ENCODE results near the gene FOCAD.

DNA sequence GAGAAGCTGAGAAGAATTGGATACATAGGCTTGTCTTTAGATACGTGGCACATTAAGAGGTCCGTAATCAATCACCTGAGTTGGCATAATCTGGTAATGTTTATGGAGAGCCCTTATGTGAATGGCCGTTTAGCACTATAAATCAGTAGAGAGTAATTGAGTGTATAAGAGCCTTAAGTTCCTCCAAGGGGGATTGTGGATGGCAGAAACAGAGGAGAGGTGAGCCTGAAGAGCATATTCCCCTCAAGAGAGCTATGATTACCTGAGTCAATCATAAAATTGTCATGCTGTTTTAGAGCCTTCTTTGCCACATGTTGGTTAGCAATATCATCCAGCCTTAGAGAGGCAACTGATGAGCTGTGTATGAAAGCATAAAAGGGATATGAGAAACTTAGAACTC lies 58.8 kb downstream of the FOCAD start:
- TF ChIP-seq, protein P1, sequence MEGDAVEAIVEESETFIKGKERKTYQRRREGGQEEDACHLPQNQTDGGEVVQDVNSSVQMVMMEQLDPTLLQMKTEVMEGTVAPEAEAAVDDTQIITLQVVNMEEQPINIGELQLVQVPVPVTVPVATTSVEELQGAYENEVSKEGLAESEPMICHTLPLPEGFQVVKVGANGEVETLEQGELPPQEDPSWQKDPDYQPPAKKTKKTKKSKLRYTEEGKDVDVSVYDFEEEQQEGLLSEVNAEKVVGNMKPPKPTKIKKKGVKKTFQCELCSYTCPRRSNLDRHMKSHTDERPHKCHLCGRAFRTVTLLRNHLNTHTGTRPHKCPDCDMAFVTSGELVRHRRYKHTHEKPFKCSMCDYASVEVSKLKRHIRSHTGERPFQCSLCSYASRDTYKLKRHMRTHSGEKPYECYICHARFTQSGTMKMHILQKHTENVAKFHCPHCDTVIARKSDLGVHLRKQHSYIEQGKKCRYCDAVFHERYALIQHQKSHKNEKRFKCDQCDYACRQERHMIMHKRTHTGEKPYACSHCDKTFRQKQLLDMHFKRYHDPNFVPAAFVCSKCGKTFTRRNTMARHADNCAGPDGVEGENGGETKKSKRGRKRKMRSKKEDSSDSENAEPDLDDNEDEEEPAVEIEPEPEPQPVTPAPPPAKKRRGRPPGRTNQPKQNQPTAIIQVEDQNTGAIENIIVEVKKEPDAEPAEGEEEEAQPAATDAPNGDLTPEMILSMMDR (IDR thresholded peaks at IDR 0.05): no peak
- TF ChIP-seq POLR2A (IDR thresholded peaks at IDR 0.05) (no peak), POLR2AphosphoS5 (IDR thresholded peaks at IDR 0.05) (no peak), EP300 (IDR thresholded peaks at IDR 0.05) (no peak)
